Airway epithelial cell (primary cell): ENCODE data around the gene MAP2K5. TPM values are rescaled to one million over a fixed set of nuclear protein-coding genes. Genes with fewer than 3 reads are reported as not detected.

ENCODE experiments used
- total RNA-seq: library from RNA; depleted of rRNA; stranded (reverse); fragments of >200 nt; gene quantifications from 2 replicates; pipeline ENCODE4 v1.2.3, GENCODE V29; 2015

MAP2K5 gene
- total RNA-seq: 4.3 and 5.5 TPM in 2 replicates

GRCh38 chr15:67542420-67543347 lies at the start of gene MAP2K5:
TSS of gene MAP2K5 (plus strand) at chr15:67542703. CDS start at chr15:67543336, 633 bp downstream.

DNA sequence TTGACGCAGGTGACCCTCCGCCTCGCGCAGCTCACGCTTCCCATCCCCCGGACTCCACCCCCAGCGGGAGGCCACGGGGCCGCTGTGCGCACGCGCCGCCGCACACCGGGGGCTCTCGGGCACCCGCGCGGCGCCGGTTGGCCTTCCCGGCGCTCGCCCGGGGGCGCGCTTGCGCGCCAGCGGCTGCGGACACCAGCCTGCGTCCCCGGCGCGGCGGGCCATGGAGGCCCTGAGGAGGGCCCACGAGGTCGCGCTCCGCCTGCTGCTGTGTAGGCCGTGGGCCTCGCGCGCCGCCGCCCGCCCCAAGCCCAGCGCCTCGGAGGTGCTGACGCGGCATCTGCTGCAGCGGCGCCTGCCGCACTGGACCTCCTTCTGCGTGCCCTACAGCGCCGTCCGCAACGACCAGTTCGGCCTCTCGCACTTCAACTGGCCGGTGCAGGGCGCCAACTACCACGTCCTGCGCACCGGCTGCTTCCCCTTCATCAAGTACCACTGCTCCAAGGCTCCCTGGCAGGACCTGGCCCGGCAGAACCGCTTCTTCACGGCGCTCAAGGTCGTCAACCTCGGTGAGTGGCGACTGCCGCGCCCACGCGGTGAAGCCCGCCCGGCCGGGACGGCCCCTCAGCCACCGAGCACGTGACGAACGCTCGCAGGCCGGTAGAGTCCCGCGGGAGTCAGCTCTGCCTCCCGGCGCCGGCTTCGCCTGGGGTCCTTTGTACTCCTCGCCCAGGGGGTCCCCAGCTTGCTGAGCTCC lies 21.3 kb upstream of the MAP2K5 start, which contains the start of gene C15orf61:
TSS of gene C15orf61 (plus strand) at position 103 of the 754 bp plus-strand sequence. CDS start at position 221, 118 bp downstream.

DNA sequence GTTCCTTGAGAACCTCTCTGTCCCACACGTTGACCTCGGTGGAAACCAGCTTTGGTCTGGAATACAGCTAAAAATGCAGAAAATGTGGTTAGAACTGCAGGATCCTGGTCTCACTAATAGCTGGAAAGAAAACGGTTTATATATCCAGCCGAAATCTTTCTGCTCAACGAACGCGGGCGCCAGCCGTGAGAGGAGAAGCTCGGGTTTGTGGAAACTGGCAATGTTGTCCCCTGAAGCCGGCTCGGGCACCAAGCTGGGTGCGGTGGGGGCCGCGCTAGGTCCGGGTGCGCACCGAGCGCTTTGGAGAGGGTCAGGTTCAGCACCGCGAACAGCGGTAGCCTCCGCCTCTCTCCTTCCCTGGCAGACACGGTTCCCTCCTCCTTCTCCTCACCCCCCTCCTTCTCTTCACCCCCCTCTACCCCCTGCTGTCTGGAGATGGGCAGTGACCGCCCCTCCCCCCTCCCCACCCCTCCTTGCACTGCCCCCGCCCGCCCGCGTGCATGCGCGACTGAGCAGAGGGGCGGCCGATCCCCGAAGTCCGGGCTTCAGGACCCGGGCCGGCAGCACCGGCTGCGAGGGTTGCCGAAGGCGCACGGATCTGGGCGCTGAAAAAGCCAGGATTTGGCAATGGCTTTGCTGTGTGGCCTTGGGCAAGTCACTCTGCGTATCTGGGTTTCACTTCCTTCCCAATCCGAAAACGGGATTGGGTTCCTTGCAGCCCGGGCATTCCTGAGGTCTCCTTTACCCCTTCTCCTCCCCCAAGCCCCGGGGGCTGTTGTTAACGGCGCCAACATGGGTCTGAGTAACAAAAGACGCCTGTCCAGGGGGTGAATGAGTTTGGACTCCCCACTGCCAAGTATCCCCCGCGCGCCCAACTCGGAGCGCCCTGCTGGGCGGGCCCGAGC lies 282.7 kb downstream of the MAP2K5 start, which contains the start of gene SKOR1:
TSS of gene SKOR1 (plus strand) at position 534 of the 905 bp plus-strand sequence. CDS start at position 628, 94 bp downstream.

GRCh38 chr15:67839929-67840748 lies 297.6 kb downstream of the MAP2K5 start, which contains the start of gene RNU6-1:
TSS of gene RNU6-1 (minus strand) at chr15:67840045.

Other genes with a start within 250 kb of the MAP2K5 start
- 2.0 and 4.9 TPM in 2 replicates for gene C15orf61, start 21.6 kb upstream of the MAP2K5 start, total RNA-seq